Transverse colon (tissue), 4 donors: ENCODE data around the gene TRPM1.

Source experiments
- CTCF ChIP-seq, 5 experiments: fragments of 200-600 bp in 3 of 5; fragments of 450-650 bp in 2 of 5; sonication (generic) in 3 of 5; IDR thresholded peaks; 1 replicate in 2 of 5; 2 replicates in 3 of 5; pipeline ENCODE4 v1.5.1; 2016 to 2017; ENCODE audit warnings: antibody characterized with exemption in 5 of 5, inconsistent platforms in 3 of 5, mild to moderate bottlenecking in 2 of 5, moderate library complexity in 1 of 5
- EP300 ChIP-seq: sonication (generic); formaldehyde crosslinking; IDR thresholded peaks from one replicate; pipeline ENCODE4 v1.6.1; 2017; ENCODE audit warnings: antibody characterized with exemption, low read depth
- POLR2A ChIP-seq: fragments of 450-650 bp; IDR thresholded peaks from one replicate; pipeline ENCODE4 v1.6.1; 2016; ENCODE audit warnings: antibody characterized with exemption, mild to moderate bottlenecking, moderate library complexity
- POLR2AphosphoS5 ChIP-seq, 3 donors: sonication (generic); formaldehyde crosslinking; IDR thresholded peaks; one replicate each; pipeline ENCODE4 v1.6.1; 2016; ENCODE audit warnings: antibody characterized with exemption in 3 of 3

GRCh38 chr15:31085359-31085758 is 16.2 kb downstream of the TRPM1 start:
- TF ChIP-seq CTCF (IDR thresholded peaks at IDR 0.05) (no peak), EP300 (no peak), POLR2AphosphoS5 (IDR thresholded peaks at IDR 0.05) (no peak), POLR2A (no peak)
